Measurements from ENCODE around the gene PDCD4. TPM values are rescaled to one million over a fixed set of nuclear protein-coding genes. Genes with fewer than 3 reads are reported as not detected.

PDCD4 gene
- total and polyA plus RNA-seq, 2 of the 13 experiments (the other 11 are each of a cell fraction or from before 2014, with no cell fraction given) = 22.8 to 56.2 TPM

DNA sequence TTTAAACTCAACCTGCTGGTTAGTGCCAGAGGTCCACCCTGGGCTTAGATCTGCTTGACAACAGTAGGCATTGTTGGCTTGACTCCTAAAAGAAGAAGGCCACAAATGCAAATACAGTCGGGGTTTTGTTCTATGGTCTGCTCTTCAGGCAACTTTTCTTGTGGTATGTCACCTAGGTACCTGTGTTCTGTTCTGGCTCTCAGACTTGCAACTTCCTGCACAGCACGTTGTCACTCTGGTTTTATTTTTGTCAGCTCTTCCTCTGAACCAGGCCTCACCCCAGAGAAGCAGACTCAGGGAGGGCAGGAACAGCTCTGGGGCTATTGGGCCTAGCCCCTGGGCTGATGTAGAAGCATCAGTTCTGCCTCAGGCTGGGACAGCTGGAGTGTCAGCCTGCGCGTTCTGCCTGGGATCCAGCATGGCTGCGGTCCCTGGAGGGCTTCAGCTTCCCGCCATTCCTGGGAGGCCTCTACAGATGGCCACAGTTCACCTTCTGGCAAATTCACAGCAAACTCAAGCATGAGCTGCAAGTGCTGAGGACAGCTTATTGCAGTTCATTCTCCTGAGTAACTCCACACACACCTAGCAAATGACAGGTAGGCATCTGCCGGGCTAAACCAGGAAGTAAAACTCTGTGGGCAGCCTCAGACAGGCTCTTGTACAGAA, 11.0 kb upstream of the PDCD4 start (continued):
- TF ChIP-seq ZMAT3 (CRISPR knock-in tag; conservative IDR thresholded peaks at IDR 0.05) (no peak), EP300 (IDR thresholded peaks at IDR 0.05; ENCODE audit: low read depth in 2 of 2, low read length in 2 of 2) (no peak), EP300 (CRISPR knock-in tag; IDR thresholded peaks at IDR 0.05; ENCODE audit: borderline replicate concordance) (no peak), ZNF577 (CRISPR knock-in tag; IDR thresholded peaks at IDR 0.05; ENCODE audit: borderline replicate concordance, low read depth) (no peak), HNRNPL (IDR thresholded peaks at IDR 0.05; ENCODE audit: low read depth, low read length) (no peak), MED8 (CRISPR knock-in tag; IDR thresholded peaks at IDR 0.05; ENCODE audit: insufficient replicate concordance) (no peak), HNF4G (IDR thresholded peaks at IDR 0.05; ENCODE audit: borderline replicate concordance, low read depth, low read length) (no peak), HNF4G (CRISPR knock-in tag; IDR thresholded peaks at IDR 0.05; ENCODE audit: borderline replicate concordance, low read depth) (no peak), KMT2B (CRISPR knock-in tag; IDR thresholded peaks at IDR 0.05) (no peak), ZNF556 (CRISPR knock-in tag; IDR thresholded peaks at IDR 0.05; ENCODE audit: borderline replicate concordance) (no peak), NR2C2 (CRISPR knock-in tag; IDR thresholded peaks at IDR 0.05; ENCODE audit: borderline replicate concordance) (no peak), ZNF572 (CRISPR knock-in tag; IDR thresholded peaks at IDR 0.05) (no peak), TEAD3 (CRISPR knock-in tag; optimal IDR thresholded peaks at IDR 0.05; ENCODE audit: borderline replicate concordance) (peak; percentile 8), ZNF879 (CRISPR knock-in tag; IDR thresholded peaks at IDR 0.05) (no peak), NFIB (CRISPR knock-in tag; IDR thresholded peaks at IDR 0.05; ENCODE audit: borderline replicate concordance) (no peak), DNMT1 (CRISPR knock-in tag; IDR thresholded peaks at IDR 0.05) (no peak), HOXA9 (CRISPR knock-in tag; IDR thresholded peaks at IDR 0.05; ENCODE audit: borderline replicate concordance) (no peak)
- TF ChIP-seq, protein P1, sequence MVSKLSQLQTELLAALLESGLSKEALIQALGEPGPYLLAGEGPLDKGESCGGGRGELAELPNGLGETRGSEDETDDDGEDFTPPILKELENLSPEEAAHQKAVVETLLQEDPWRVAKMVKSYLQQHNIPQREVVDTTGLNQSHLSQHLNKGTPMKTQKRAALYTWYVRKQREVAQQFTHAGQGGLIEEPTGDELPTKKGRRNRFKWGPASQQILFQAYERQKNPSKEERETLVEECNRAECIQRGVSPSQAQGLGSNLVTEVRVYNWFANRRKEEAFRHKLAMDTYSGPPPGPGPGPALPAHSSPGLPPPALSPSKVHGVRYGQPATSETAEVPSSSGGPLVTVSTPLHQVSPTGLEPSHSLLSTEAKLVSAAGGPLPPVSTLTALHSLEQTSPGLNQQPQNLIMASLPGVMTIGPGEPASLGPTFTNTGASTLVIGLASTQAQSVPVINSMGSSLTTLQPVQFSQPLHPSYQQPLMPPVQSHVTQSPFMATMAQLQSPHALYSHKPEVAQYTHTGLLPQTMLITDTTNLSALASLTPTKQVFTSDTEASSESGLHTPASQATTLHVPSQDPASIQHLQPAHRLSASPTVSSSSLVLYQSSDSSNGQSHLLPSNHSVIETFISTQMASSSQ (IDR thresholded peaks at IDR 0.05; ENCODE audit: low read depth) = no peak
- TF ChIP-seq, protein P1 (CRISPR knock-in tag; IDR thresholded peaks at IDR 0.05; ENCODE audit: borderline replicate concordance) = no peak
- TF ChIP-seq, protein P2, sequence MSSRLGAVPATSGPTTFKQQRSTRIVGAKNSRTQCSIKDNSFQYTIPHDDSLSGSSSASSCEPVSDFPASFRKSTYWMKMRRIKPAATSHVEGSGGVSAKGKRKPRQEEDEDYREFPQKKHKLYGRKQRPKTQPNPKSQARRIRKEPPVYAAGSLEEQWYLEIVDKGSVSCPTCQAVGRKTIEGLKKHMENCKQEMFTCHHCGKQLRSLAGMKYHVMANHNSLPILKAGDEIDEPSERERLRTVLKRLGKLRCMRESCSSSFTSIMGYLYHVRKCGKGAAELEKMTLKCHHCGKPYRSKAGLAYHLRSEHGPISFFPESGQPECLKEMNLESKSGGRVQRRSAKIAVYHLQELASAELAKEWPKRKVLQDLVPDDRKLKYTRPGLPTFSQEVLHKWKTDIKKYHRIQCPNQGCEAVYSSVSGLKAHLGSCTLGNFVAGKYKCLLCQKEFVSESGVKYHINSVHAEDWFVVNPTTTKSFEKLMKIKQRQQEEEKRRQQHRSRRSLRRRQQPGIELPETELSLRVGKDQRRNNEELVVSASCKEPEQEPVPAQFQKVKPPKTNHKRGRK (CRISPR knock-in tag; IDR thresholded peaks at IDR 0.05) = no peak
- TF ChIP-seq, protein P3, sequence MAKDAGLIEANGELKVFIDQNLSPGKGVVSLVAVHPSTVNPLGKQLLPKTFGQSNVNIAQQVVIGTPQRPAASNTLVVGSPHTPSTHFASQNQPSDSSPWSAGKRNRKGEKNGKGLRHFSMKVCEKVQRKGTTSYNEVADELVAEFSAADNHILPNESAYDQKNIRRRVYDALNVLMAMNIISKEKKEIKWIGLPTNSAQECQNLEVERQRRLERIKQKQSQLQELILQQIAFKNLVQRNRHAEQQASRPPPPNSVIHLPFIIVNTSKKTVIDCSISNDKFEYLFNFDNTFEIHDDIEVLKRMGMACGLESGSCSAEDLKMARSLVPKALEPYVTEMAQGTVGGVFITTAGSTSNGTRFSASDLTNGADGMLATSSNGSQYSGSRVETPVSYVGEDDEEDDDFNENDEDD (CRISPR knock-in tag; IDR thresholded peaks at IDR 0.05; ENCODE audit: borderline replicate concordance) = no peak
- TF ChIP-seq, protein P4, sequence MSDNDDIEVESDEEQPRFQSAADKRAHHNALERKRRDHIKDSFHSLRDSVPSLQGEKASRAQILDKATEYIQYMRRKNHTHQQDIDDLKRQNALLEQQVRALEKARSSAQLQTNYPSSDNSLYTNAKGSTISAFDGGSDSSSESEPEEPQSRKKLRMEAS (IDR thresholded peaks at IDR 0.05) = peak; percentile 59; the same call in 1 of the 2 replicates
- TF ChIP-seq, protein P5, sequence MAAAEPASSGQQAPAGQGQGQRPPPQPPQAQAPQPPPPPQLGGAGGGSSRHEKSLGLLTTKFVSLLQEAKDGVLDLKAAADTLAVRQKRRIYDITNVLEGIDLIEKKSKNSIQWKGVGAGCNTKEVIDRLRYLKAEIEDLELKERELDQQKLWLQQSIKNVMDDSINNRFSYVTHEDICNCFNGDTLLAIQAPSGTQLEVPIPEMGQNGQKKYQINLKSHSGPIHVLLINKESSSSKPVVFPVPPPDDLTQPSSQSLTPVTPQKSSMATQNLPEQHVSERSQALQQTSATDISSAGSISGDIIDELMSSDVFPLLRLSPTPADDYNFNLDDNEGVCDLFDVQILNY (CRISPR knock-in tag; conservative IDR thresholded peaks at IDR 0.05) = no peak
